ENCODE results near the gene MACROD2. TPM values are rescaled to one million over a fixed set of nuclear protein-coding genes. Genes with fewer than 3 reads are reported as not detected.

MACROD2 gene
- total and polyA plus RNA-seq, 2 donors (not counting 1 experiment from before 2014, with no cell fraction given), result 5.3 to 6.7 TPM

DNA sequence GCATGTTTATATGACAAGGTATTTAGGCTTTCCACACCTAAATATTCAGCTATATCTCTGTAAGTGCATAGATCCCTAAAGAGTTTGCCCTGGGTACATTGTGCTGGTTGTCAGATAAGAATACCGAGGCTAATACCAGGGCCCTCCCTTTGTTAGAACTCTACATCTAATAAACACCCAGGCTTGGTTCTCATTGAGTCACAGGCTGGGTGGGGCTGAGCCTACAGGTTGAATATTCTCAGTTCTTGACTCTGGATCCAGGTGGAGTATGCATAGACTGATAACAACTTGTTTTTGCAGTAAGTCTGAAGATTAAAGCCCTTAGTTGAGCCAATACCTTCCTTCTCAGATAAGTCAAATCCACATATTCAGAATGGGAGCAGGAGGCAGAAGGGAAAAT lies 654.3 kb downstream of the MACROD2 start:
- intact Hi-C loops (cut with micrococcal nuclease), result no loop called here
- DNase-seq (no peak), ATAC-seq (ENCODE audit: low read depth) (no peak)
- ChIA-PET POLR2A (no interaction called here), CTCF (no interaction called here)
- Histone ChIP-seq H3K27ac (ENCODE audit: low read length in 2 of 2) (no peak overlapping the region), H4K20me1 (ENCODE audit: control insufficient read depth, insufficient read depth, low read length, poor library complexity, severe bottlenecking) (no peaks in the 10 kb centered on the region), H3K36me3 (replicated peaks in 1 of 2; ENCODE audit: control extremely low read depth in 1 of 2, control insufficient read depth in 1 of 2, extremely low read depth in 1 of 2, insufficient read depth in 2 of 2, low read length in 1 of 2) (no peaks in the 10 kb centered on the region), H3K4me2 (replicated peaks; ENCODE audit: low read depth, low read length, poor library complexity, severe bottlenecking) (no peak overlapping the region), H3K9me3 (ENCODE audit: control extremely low read depth in 1 of 3, control insufficient read depth in 2 of 3, insufficient read depth in 1 of 3, low read length in 2 of 3) (no peaks in the 10 kb centered on the region), H3K4me1 (ENCODE audit: control insufficient read depth in 2 of 2, insufficient read depth in 2 of 2, low read length in 2 of 2) (no peaks in the 10 kb centered on the region), H3K4me3 (ENCODE audit: control extremely low read depth in 1 of 5, extremely low read depth in 1 of 5, insufficient read depth in 1 of 5, low read depth in 2 of 5, low read length in 4 of 5) (no peak overlapping the region), H3K9ac (ENCODE audit: low read length) (no peak overlapping the region), H3K27me3 (replicated peaks in 1 of 4; ENCODE audit: control extremely low read depth in 1 of 4, control insufficient read depth in 3 of 4, insufficient read depth in 4 of 4, low read length in 3 of 4) (no peaks in the 10 kb centered on the region), H2AFZ (ENCODE audit: insufficient read depth, low read depth, low read length, poor library complexity, severe bottlenecking) (no peak overlapping the region), H3K79me2 (ENCODE audit: control insufficient read depth, insufficient read depth, low read length) (no peaks in the 10 kb centered on the region)
- no CpG with 5 or more reads among the region's 1 CpG for WGBS (ENCODE audit: insufficient coverage)
- no peak overlapping the region for H3K27ac Mint-ChIP-seq
- H3K4me1 Mint-ChIP-seq, result no peaks in the 10 kb centered on the region
- TF ChIP-seq, protein P1, sequence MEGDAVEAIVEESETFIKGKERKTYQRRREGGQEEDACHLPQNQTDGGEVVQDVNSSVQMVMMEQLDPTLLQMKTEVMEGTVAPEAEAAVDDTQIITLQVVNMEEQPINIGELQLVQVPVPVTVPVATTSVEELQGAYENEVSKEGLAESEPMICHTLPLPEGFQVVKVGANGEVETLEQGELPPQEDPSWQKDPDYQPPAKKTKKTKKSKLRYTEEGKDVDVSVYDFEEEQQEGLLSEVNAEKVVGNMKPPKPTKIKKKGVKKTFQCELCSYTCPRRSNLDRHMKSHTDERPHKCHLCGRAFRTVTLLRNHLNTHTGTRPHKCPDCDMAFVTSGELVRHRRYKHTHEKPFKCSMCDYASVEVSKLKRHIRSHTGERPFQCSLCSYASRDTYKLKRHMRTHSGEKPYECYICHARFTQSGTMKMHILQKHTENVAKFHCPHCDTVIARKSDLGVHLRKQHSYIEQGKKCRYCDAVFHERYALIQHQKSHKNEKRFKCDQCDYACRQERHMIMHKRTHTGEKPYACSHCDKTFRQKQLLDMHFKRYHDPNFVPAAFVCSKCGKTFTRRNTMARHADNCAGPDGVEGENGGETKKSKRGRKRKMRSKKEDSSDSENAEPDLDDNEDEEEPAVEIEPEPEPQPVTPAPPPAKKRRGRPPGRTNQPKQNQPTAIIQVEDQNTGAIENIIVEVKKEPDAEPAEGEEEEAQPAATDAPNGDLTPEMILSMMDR (IDR thresholded peaks at IDR 0.05), result no peak
- TF ChIP-seq EZH2 (IDR thresholded peaks at IDR 0.05; ENCODE audit: borderline replicate concordance, insufficient read depth, low read depth, low read length, poor library complexity, severe bottlenecking), result no peak
- no peaks in the 10 kb centered on the region for H3K9me3 Mint-ChIP-seq (ENCODE audit: insufficient read depth)
- no peak overlapping the region for H3K4me3 Mint-ChIP-seq
- peaks cover 2% of the 10 kb centered on the region for H3K27me3 Mint-ChIP-seq

DNA sequence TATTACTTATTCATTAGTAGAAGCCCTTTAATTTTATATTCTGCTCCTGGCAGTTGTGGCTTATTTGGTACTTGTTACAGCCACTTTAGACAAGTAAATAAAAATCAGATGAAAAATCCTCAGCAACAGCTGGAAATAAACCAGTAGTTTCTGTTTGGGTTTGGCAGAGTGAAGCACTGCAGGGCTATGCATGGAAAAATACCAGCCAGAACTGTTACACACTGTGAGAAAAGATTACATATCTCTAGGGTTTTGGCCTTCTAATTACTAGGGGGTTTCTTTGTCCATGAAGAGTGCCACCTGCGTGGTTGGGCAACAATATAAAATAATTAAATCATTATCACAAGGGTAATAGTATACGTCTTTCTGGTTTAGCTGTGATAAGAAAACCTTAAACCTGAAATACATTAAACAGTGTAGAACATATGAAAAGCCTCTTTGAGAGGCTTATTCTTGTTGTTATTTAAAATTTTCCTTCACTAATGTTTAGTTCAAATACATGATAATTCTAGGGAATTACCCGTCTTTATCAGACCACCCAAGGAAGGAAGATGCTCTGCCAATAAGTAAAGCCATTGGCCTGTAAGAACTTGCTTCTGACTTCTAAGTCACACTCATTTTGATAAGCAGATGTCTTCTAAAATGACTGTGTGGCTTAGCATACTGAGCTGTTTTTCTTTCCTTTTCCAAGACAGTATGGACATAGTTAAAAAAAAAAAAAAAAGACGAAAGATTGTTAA lies 662.1 kb downstream of the MACROD2 start:
- ATAC-seq (ENCODE audit: low read depth) (no peak), DNase-seq (no peak)
- Histone ChIP-seq H3K36me3 (replicated peaks in 1 of 2; ENCODE audit: control extremely low read depth in 1 of 2, control insufficient read depth in 1 of 2, extremely low read depth in 1 of 2, insufficient read depth in 2 of 2, low read length in 1 of 2) (no peaks in the 10 kb centered on the region), H3K4me1 (ENCODE audit: control insufficient read depth in 2 of 2, insufficient read depth in 2 of 2, low read length in 2 of 2) (no peaks in the 10 kb centered on the region), H3K27ac (ENCODE audit: low read length in 2 of 2) (no peak overlapping the region), H3K9ac (ENCODE audit: low read length) (no peak overlapping the region), H3K79me2 (ENCODE audit: control insufficient read depth, insufficient read depth, low read length) (no peaks in the 10 kb centered on the region), H3K4me2 (replicated peaks; ENCODE audit: low read depth, low read length, poor library complexity, severe bottlenecking) (no peak overlapping the region), H3K9me3 (ENCODE audit: control extremely low read depth in 1 of 3, control insufficient read depth in 2 of 3, insufficient read depth in 1 of 3, low read length in 2 of 3) (no peaks in the 10 kb centered on the region), H2AFZ (ENCODE audit: insufficient read depth, low read depth, low read length, poor library complexity, severe bottlenecking) (no peak overlapping the region), H3K4me3 (ENCODE audit: control extremely low read depth in 1 of 5, extremely low read depth in 1 of 5, insufficient read depth in 1 of 5, low read depth in 2 of 5, low read length in 4 of 5) (no peak overlapping the region), H3K27me3 (replicated peaks in 1 of 4; ENCODE audit: control extremely low read depth in 1 of 4, control insufficient read depth in 3 of 4, insufficient read depth in 4 of 4, low read length in 3 of 4) (no peaks in the 10 kb centered on the region), H4K20me1 (ENCODE audit: control insufficient read depth, insufficient read depth, low read length, poor library complexity, severe bottlenecking) (no peaks in the 10 kb centered on the region)
- no CpG with 5 or more reads among the region's 4 CpGs for WGBS (ENCODE audit: insufficient coverage)
- Mint-ChIP-seq H3K4me3 (no peak overlapping the region), H3K9me3 (ENCODE audit: insufficient read depth) (no peaks in the 10 kb centered on the region), H3K4me1 (no peaks in the 10 kb centered on the region), H3K27ac (no peak overlapping the region), H3K27me3 (peaks cover 14% of the 10 kb centered on the region)
- intact Hi-C loops (cut with micrococcal nuclease), result no loop called here
- CTCF ChIA-PET, result no interaction called here
- TF ChIP-seq, protein P1 (IDR thresholded peaks at IDR 0.05), result no peak
- TF ChIP-seq EZH2 (IDR thresholded peaks at IDR 0.05; ENCODE audit: borderline replicate concordance, insufficient read depth, low read depth, low read length, poor library complexity, severe bottlenecking), result no peak
- POLR2A ChIA-PET, result no interaction called here
